HS-5 (cell line): Measurements from ENCODE around the gene MTCH2.
"Not testable (repeated sequence)": the region's sequence is repeated elsewhere in the genome, so short reads cannot be mapped to it uniquely, and the experiment has no call there.

Experiments used
- DNase-seq: peaks from one replicate; pipeline ENCODE4 v3.0.0-alpha.2; 2012; ENCODE audit warnings: low read depth

Gene MTCH2

GRCh38 chr11:47636331-47636730 is 6.0 kb downstream of the MTCH2 start:
- not testable (repeated sequence) for DNase-seq

- no peak for DNase-seq
These were observed 10.9 kb downstream of the MTCH2 start for GRCh38 chr11:47631473-47631872.

- no peak for DNase-seq
These were observed 14.3 kb downstream of the MTCH2 start for GRCh38 chr11:47628026-47628425.

- no peak for DNase-seq
These were observed 16.1 kb downstream of the MTCH2 start for GRCh38 chr11:47626234-47626633.

- DNase-seq: no peak
These were observed 21.5 kb downstream of the MTCH2 start for GRCh38 chr11:47620836-47621378.

GRCh38 chr11:47617417-47617809 is 24.9 kb downstream of the MTCH2 start:
- DNase-seq: no peak

- DNase-seq: no peak
These were observed 25.5 kb downstream of the MTCH2 start for GRCh38 chr11:47616726-47617416.

- no peak for DNase-seq
These were observed 27.1 kb downstream of the MTCH2 start for GRCh38 chr11:47615249-47615648.

GRCh38 chr11:47611348-47611794 is 31.0 kb downstream of the MTCH2 start:
- DNase-seq: no peak

GRCh38 chr11:47609675-47610074 is 32.7 kb downstream of the MTCH2 start:
- DNase-seq: no peak

- DNase-seq: peak; percentile 68
These were observed 35.0 kb downstream of the MTCH2 start for GRCh38 chr11:47607380-47607779.

GRCh38 chr11:47606731-47607130 is 35.6 kb downstream of the MTCH2 start:
- no peak for DNase-seq

GRCh38 chr11:47605921-47606320 is 36.4 kb downstream of the MTCH2 start:
- DNase-seq: no peak

GRCh38 chr11:47603295-47603694 is 39.1 kb downstream of the MTCH2 start:
- DNase-seq: no peak

GRCh38 chr11:47599902-47600301 is 42.5 kb downstream of the MTCH2 start:
- DNase-seq: no peak

GRCh38 chr11:47595967-47596366 is 46.4 kb downstream of the MTCH2 start:
- no peak for DNase-seq

- DNase-seq: no peak
These were observed 47.3 kb downstream of the MTCH2 start for GRCh38 chr11:47595029-47595428.

- no peak for DNase-seq
These were observed 48.2 kb downstream of the MTCH2 start, which contains the start of gene C1QTNF4 for GRCh38 chr11:47593934-47594855. Gene C1QTNF4 (minus strand): TSS chr11:47594411. CDS start chr11:47590810, 3,601 bp downstream.

GRCh38 chr11:47593492-47593933 is 48.8 kb downstream of the MTCH2 start:
- DNase-seq: no peak

- no peak for DNase-seq
These were observed 49.4 kb downstream of the MTCH2 start for GRCh38 chr11:47592970-47593369.

- DNase-seq: no peak
These were observed 50.1 kb downstream of the MTCH2 start for GRCh38 chr11:47592251-47592650.

- no peak for DNase-seq
These were observed 50.6 kb downstream of the MTCH2 start for GRCh38 chr11:47591764-47592163.
